COLO668 (cell line): ENCODE results near the gene ALG14.

Experiments used
- DNase-seq: peaks from one replicate; lab custom pipeline; 2025; ENCODE audit not compliant: unreplicated experiment; lab: John Stamatoyannopoulos, UW

The ALG14 gene

GRCh38 chr1:94986783-94987182 is 86.0 kb downstream of the ALG14 start:
- DNase-seq: no peak

DNA sequence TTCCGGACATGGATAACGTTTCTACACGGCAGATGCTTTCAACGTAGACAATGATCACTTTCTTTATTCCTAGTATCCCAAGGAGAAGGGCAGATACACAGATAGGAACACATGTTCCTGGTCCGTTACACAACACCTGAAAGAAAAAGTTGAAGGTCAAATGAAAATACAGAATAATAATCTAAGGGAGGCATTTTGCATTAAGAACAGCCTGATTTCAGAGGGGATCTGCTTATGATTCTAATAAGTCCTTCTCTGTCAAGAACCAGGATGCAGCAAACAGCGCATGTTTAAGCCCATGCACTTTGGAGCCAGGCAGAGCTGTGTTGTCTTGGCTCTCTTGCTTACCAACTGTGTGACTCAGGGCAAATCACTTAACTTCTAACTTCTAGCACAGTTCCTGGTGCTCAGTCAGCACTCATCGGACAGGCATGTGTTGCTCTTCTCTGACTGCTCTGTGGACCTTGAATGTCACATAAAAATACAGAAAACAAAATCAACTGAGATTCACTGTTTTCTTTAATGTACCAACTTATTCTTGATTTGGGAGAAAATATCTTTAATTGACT is 89.5 kb downstream of the ALG14 start:
- DNase-seq: no peak

- no peak for DNase-seq
Measured at GRCh38 chr1:94982398-94982797, 90.4 kb downstream of the ALG14 start.

DNA sequence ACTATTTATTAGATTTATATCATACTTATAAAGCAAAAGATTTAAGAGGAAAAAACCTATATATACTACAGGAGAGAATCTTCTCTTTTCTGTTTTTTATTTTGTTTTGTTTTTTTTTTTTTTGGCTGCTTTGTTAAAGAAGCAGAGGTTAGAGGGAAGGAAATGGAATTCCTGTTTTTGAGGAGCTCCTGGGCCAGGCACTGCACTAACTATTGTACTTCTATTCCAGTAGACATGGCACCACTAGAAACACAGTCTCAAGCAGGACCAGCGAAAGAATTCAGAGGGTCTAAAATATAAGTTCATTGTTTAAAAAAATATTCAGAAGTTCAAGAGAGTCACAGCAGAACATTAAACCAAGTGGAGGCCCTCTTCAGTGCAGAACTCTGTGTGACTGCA is 91.2 kb downstream of the ALG14 start:
- DNase-seq: no peak

DNA sequence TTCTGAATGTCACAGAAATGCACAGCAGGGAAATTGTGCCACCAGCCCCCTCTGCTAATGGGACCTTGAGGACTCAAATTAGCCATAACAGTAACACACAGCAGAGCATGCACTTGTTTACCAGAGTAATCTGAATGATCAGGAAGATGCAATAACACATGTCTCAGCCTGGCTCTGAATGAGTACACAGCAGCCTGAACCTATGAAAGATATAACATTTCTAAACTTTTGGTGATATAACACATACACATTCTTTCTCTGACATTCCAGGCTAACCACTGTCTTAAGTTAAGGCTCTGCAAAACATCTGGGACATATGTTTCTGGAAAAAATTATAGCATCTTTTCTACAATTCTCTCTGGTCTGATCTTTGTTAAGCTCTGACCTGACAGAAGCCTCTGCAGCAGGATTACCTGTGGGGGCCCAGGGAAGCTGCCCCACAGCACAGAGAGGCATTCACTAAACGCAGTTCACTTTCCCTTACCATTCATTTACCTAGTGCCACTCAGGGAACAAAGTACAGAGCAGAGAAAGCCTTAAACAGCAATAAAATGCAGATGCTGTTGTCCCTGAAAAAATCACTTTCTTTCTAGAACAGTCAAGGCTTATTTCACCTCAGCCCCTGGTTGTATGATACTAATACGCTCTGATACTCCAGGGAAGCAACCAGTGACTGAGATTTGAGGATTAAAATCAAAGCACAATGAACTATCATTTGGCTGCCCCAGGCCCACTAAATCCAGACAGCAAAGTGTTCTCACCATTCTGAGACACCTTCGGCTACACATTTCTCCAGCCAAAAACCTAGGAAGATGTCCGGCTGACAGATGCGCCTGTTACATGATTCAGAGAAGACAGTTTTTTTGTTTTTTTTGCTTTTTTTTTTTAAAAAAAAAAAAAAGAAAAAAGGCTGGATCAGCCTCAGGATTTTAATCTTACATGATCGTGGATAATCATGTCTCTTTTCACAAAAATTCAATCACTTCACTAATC is 91.9 kb downstream of the ALG14 start:
- DNase-seq: no peak

DNA sequence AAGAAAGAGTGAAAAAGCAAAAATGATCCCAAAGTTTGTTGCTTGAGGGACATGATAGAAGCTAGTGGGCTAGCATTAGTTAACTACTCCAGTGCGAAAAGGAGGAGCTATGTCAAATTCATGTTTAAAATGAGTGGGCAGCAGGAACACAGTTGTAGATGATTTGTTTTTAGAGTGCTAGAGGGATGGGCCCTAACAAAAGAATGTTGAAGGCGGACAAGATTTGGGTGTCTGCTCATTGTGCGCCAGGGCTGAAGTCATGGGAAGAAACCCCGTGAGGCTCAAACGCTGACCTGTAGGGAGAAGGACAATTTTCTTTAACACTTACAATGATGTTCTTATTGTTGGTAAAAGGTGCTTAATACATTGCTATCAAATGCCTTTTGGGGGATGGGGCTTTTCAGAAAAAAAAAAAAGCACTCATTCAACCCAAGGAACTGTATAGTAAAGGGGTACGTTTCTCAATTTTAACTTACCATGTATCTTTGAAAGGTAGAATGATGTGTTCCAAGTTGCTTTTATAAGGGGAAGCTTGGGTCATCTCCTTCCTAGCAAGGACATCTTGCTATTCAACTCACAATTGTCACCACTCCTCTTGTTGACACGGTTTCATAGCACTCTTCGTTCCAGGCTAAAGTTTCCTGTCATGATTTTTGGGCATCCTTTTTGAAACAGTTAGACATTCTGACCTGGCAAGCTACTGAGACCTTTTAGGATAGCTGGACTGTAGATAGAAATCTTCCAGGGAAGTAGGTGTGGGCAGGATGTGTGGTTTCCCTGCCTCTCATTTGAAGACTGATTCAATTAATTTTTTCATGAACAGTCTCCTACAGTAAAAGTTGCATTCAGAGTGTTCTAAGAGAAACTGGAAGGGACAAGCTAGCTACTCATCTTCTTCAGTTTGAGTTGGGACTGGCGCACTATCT is 92.8 kb downstream of the ALG14 start:
- DNase-seq: no peak

GRCh38 chr1:94979131-94979530 is 93.6 kb downstream of the ALG14 start:
- DNase-seq: no peak

- DNase-seq: no peak
Measured at GRCh38 chr1:94978401-94978800, 94.3 kb downstream of the ALG14 start.

GRCh38 chr1:94976971-94977548 is 95.7 kb downstream of the ALG14 start:
- no peak for DNase-seq

DNA sequence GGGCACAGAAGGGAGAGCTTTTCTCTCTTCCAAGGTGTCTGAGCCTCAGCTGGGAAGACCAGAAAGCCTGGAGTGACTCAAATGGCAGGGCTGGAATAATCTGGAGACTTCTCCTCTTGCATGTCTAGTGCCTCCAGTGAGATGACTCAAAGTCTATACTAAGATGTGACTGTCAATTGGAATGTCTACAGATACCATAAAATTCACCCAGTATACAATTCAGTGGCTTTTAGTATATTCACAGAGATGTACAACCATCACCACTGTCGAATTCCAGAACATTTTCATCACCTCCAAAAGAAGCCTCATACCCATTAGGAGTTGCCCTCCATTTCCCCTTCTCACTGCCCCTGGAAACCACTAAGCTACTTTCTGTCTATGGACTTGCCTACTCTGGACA is 97.9 kb downstream of the ALG14 start:
- no peak for DNase-seq

GRCh38 chr1:94974241-94974640 is 98.5 kb downstream of the ALG14 start:
- DNase-seq: no peak

GRCh38 chr1:94973309-94973922 is 99.3 kb downstream of the ALG14 start:
- DNase-seq: no peak

GRCh38 chr1:94971491-94971924 is 101.2 kb downstream of the ALG14 start:
- DNase-seq: no peak

- DNase-seq: no peak
Measured at GRCh38 chr1:94970783-94971182, 102.0 kb downstream of the ALG14 start.

- no peak for DNase-seq
Measured at GRCh38 chr1:94969137-94969536, 103.6 kb downstream of the ALG14 start.

- no peak for DNase-seq
Measured at GRCh38 chr1:94966033-94966432, 106.7 kb downstream of the ALG14 start.

DNA sequence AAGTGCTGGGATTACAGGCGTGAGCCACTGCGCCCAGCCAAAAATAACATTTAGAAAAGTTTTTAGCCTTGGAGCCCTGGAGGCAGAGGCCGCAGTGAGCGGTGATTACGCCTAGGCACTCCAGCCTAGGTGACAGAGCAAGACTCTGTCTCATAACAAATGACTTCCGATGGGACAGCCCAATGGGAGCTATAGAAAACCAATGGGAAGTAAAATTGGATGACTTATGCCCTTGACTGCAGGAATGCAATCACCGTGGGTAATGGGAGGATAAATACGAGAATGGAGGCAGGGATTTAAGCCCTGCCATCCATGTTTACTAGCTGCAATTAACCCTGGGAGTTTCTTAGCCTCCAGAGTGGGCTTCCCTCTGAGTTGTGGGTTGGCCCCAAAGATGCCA is 108.9 kb downstream of the ALG14 start:
- DNase-seq: no peak

- DNase-seq: peak; percentile 15
Measured at GRCh38 chr1:94962409-94963265, 110.1 kb downstream of the ALG14 start.

GRCh38 chr1:94961988-94962387 is 110.8 kb downstream of the ALG14 start:
- DNase-seq: no peak

GRCh38 chr1:94961582-94961981 is 111.2 kb downstream of the ALG14 start:
- DNase-seq: no peak
